ENCODE data around the gene MAS1. TPM values are rescaled to one million over a fixed set of nuclear protein-coding genes. Genes with fewer than 3 reads are reported as not detected.

The MAS1 gene
- total RNA-seq, 1 experiment from 2014 or later = not detected

DNA sequence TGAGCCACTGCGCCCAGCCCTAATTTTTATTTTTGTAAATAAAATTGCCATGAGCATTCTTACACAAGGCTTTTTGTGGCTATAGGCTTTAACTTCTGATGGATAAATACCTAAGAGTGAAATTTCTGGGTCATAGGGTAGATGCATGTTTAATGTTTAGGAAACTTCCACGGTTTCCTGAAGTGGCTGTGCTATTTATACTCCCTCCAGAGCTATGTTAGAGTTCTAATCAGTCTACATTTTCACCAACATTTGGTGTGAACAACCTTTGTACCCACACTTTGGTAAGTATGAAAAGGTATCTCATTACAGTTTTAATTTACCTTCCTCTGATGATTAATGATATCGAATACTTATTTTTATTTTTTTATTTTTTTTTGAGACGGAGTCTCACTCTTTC lies 6.1 kb upstream of the MAS1 start:
- TF ChIP-seq SIN3A (IDR thresholded peaks at IDR 0.05; ENCODE audit: borderline replicate concordance, insufficient read depth, low read depth, low read length) (no peak), TCF7L2 (IDR thresholded peaks at IDR 0.05; ENCODE audit: low read depth, low read length) (no peak), POLR2AphosphoS5 (IDR thresholded peaks at IDR 0.05; ENCODE audit: low read depth, low read length) (no peak)
- TF ChIP-seq, protein P1, sequence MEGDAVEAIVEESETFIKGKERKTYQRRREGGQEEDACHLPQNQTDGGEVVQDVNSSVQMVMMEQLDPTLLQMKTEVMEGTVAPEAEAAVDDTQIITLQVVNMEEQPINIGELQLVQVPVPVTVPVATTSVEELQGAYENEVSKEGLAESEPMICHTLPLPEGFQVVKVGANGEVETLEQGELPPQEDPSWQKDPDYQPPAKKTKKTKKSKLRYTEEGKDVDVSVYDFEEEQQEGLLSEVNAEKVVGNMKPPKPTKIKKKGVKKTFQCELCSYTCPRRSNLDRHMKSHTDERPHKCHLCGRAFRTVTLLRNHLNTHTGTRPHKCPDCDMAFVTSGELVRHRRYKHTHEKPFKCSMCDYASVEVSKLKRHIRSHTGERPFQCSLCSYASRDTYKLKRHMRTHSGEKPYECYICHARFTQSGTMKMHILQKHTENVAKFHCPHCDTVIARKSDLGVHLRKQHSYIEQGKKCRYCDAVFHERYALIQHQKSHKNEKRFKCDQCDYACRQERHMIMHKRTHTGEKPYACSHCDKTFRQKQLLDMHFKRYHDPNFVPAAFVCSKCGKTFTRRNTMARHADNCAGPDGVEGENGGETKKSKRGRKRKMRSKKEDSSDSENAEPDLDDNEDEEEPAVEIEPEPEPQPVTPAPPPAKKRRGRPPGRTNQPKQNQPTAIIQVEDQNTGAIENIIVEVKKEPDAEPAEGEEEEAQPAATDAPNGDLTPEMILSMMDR (IDR thresholded peaks at IDR 0.05) = no peak
- TF ChIP-seq, protein P2, sequence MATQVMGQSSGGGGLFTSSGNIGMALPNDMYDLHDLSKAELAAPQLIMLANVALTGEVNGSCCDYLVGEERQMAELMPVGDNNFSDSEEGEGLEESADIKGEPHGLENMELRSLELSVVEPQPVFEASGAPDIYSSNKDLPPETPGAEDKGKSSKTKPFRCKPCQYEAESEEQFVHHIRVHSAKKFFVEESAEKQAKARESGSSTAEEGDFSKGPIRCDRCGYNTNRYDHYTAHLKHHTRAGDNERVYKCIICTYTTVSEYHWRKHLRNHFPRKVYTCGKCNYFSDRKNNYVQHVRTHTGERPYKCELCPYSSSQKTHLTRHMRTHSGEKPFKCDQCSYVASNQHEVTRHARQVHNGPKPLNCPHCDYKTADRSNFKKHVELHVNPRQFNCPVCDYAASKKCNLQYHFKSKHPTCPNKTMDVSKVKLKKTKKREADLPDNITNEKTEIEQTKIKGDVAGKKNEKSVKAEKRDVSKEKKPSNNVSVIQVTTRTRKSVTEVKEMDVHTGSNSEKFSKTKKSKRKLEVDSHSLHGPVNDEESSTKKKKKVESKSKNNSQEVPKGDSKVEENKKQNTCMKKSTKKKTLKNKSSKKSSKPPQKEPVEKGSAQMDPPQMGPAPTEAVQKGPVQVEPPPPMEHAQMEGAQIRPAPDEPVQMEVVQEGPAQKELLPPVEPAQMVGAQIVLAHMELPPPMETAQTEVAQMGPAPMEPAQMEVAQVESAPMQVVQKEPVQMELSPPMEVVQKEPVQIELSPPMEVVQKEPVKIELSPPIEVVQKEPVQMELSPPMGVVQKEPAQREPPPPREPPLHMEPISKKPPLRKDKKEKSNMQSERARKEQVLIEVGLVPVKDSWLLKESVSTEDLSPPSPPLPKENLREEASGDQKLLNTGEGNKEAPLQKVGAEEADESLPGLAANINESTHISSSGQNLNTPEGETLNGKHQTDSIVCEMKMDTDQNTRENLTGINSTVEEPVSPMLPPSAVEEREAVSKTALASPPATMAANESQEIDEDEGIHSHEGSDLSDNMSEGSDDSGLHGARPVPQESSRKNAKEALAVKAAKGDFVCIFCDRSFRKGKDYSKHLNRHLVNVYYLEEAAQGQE (IDR thresholded peaks at IDR 0.05; ENCODE audit: insufficient read depth in 1 of 2, low read depth in 2 of 2, low read length in 1 of 2) = no peak
- in situ Hi-C loops (cut with HindIII; ENCODE audit: low pct_unique_long_range_greater_than_20kb, low sequenced_read_pairs) (no loop called here), intact Hi-C loops (cut with micrococcal nuclease; ENCODE audit: unreplicated experiment) (no loop called here)
- DNase-seq (ENCODE audit: low read depth, low spot score) (no peak), ATAC-seq (no peak)
- no TSS peak for BruUV-seq (replicated peaks)
- no peaks in the 10 kb centered on the region for H3K4me1 ChIP-seq (ENCODE audit: control insufficient read depth, insufficient read depth, low read length)
- H3K4me3 ChIP-seq (ENCODE audit: low read depth in 2 of 2, low read length in 2 of 2) = no peak overlapping the region
- no peak overlapping the region for H3K27ac ChIP-seq (ENCODE audit: low read length)
- no peaks in the 10 kb centered on the region for H3K36me3 ChIP-seq (ENCODE audit: control insufficient read depth, insufficient read depth, low read length)
- ChIA-PET POLR2A (no interaction called here), CTCF (no interaction called here)
- no peaks in the 10 kb centered on the region for H3K9me3 ChIP-seq (ENCODE audit: control insufficient read depth, insufficient read depth, low read depth, low read length)
- H3K27me3 ChIP-seq (ENCODE audit: control insufficient read depth, insufficient read depth, low read length) = peaks cover 25% of the 10 kb centered on the region

DNA sequence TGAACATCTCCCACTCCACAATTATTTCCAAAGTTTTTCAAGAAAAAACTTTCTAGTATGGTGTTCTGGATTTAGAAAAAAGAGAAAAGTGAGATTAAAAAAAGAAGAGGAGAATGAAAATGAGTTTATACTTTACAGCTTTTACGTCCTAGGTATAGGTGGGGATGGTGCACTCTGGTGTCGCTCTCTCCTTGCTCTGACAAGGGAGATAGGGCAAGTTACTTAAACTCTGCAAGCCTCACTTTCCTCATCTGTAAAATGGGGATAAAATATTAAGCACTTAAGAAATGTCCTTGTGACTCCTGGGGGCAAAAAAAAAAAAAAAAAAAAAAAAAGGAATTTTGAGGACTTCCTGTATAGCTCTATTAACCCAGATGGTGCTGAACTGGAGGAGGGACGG lies 4.5 kb upstream of the MAS1 start:
- no peaks in the 10 kb centered on the region for H3K4me1 ChIP-seq (ENCODE audit: control insufficient read depth, insufficient read depth, low read length)
- TF ChIP-seq, protein P1 (IDR thresholded peaks at IDR 0.05) = no peak
- TF ChIP-seq POLR2AphosphoS5 (IDR thresholded peaks at IDR 0.05; ENCODE audit: low read depth, low read length) (no peak), TCF7L2 (IDR thresholded peaks at IDR 0.05; ENCODE audit: low read depth, low read length) (no peak), SIN3A (IDR thresholded peaks at IDR 0.05; ENCODE audit: borderline replicate concordance, insufficient read depth, low read depth, low read length) (no peak)
- TF ChIP-seq, protein P2 (IDR thresholded peaks at IDR 0.05; ENCODE audit: insufficient read depth in 1 of 2, low read depth in 2 of 2, low read length in 1 of 2) = no peak
- in situ Hi-C loops (cut with HindIII; ENCODE audit: low pct_unique_long_range_greater_than_20kb, low sequenced_read_pairs) = no loop called here
- BruUV-seq (replicated peaks) = no TSS peak
- no peak for ATAC-seq
- no peak overlapping the region for H3K27ac ChIP-seq (ENCODE audit: low read length)
- no peaks in the 10 kb centered on the region for H3K36me3 ChIP-seq (ENCODE audit: control insufficient read depth, insufficient read depth, low read length)
- intact Hi-C loops (cut with micrococcal nuclease; ENCODE audit: unreplicated experiment) = no loop called here
- DNase-seq (ENCODE audit: low read depth, low spot score) = no peak
- ChIA-PET POLR2A (no interaction called here), CTCF (no interaction called here)
- H3K4me3 ChIP-seq (ENCODE audit: low read depth in 2 of 2, low read length in 2 of 2) = no peak overlapping the region
- H3K27me3 ChIP-seq (ENCODE audit: control insufficient read depth, insufficient read depth, low read length) = peaks cover 40% of the 10 kb centered on the region
- H3K9me3 ChIP-seq (ENCODE audit: control insufficient read depth, insufficient read depth, low read depth, low read length) = no peaks in the 10 kb centered on the region
